Measurements from ENCODE around the gene LIME1. TPM values are rescaled to one million over a fixed set of nuclear protein-coding genes. Genes with fewer than 3 reads are reported as not detected.
A peak's percentile ranks its signal among the peaks of the same experiment; 100 is the strongest.

LIME1 gene
- total and polyA plus RNA-seq, 10 of the 15 experiments (the other 5 are each of a cell fraction or from before 2014, with no cell fraction given): 0.35 to 154 (median 49.9) TPM

- TF ChIP-seq ZBED1 (IDR thresholded peaks at IDR 0.05; ENCODE audit: borderline replicate concordance) (0 out of 2 replicates have a peak, but pooled peaks have one; percentile 18), POLR2A (IDR thresholded peaks at IDR 0.05; ENCODE audit: low read depth, low read length) (peak; percentile 68)
Measured at GRCh38 chr20:63695424-63696305, 40.8 kb upstream of the LIME1 start (continued).

DNA sequence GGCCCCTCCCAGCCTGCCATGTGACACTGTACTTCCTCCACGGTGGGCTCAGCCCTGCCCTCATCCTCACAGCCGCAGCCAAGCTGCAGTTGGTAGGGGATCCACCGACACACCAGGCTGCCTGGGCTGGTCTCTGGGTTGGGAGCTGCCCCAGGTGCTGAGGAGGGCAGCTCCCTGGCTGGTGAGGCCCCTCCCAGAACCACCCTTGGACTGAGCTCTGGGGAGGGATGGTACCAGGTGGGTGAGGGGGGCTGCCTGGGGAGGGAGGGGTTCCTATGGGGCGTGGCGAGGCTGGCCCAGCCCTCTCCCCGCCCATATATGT, 40.2 kb upstream of the LIME1 start:
- DNase-seq (ENCODE audit: low read depth, low spot score): no peak
- Histone ChIP-seq H3K27me3 (replicated peaks in 1 of 2; ENCODE audit: control insufficient read depth in 2 of 2, insufficient read depth in 2 of 2, low read length in 1 of 2) (no peaks in the 10 kb centered on the region), H3K9me3 (replicated peaks; ENCODE audit: control insufficient read depth, insufficient read depth, low read length) (no peaks in the 10 kb centered on the region), H3K36me3 (ENCODE audit: control insufficient read depth in 2 of 2, insufficient read depth in 2 of 2, low read length in 1 of 2) (no peaks in the 10 kb centered on the region), H3K4me3 (no peak overlapping the region), H3K9ac (ENCODE audit: control insufficient read depth, insufficient read depth, low read length) (no peak overlapping the region), H2AFZ (ENCODE audit: control insufficient read depth, low read depth, low read length) (no peak overlapping the region), H3K27ac (ENCODE audit: control insufficient read depth, insufficient read depth) (no peak overlapping the region), H3K79me2 (ENCODE audit: control insufficient read depth, insufficient read depth, low read length) (no peaks in the 10 kb centered on the region), H3K4me1 (ENCODE audit: control insufficient read depth, insufficient read depth, low read length) (peaks cover 16% of the 10 kb centered on the region), H3K4me2 (ENCODE audit: control insufficient read depth, insufficient read depth) (no peak overlapping the region), H4K20me1 (ENCODE audit: control insufficient read depth, insufficient read depth) (no peaks in the 10 kb centered on the region)
- ATAC-seq: peak; percentile 6; the same call in 2 of the 3 replicates
- ChIA-PET CTCF (no interaction called here), SMC1A (ENCODE audit: uncharacterized antibody, unreplicated experiment) (no interaction called here), RAD21 (ENCODE audit: unreplicated experiment) (no interaction called here), POLR2A (no interaction called here)
- in situ Hi-C loops (cut with MboI) (no loop called here), intact Hi-C loops (cut with micrococcal nuclease; ENCODE audit: unreplicated experiment) (no loop called here)
- BruUV-seq (replicated peaks): no TSS peak
- TF ChIP-seq USF1 (IDR thresholded peaks at IDR 0.05; ENCODE audit: borderline replicate concordance, extremely low read length, insufficient read depth, low read depth, low read length) (peak; percentile 29), CREB1 (IDR thresholded peaks at IDR 0.05; ENCODE audit: low read depth) (0 out of 2 replicates have a peak, but pooled peaks have one; percentile 10), MTA3 (IDR thresholded peaks at IDR 0.05; ENCODE audit: borderline replicate concordance, low read length) (0 out of 2 replicates have a peak, but pooled peaks have one; percentile 57), TARDBP (IDR thresholded peaks at IDR 0.05; ENCODE audit: borderline replicate concordance) (no peak), POLR2A (IDR thresholded peaks at IDR 0.05; ENCODE audit: low read depth, low read length) (peak; percentile 15; the same call in 1 of the 2 replicates), EED (IDR thresholded peaks at IDR 0.05; ENCODE audit: low read depth) (no peak), ZNF274 (IDR thresholded peaks at IDR 0.05; ENCODE audit: insufficient read depth, insufficient read length) (no peak)
- no peak for FAIRE-seq
- 12% methylated on average over 5 of the region's 6 CpGs for WGBS (ENCODE audit: insufficient coverage, insufficient replicate concordance, low lambda C conversion rate, missing lambda C conversion rate)

Data from GM12878 (cell line).